Suprapubic skin (tissue), 4 donors: ENCODE results near the gene SLC36A2. TPM values are rescaled to one million over a fixed set of nuclear protein-coding genes. Genes with fewer than 3 reads are reported as not detected.

Source experiments
- DNase-seq, 2 donors: peaks; one replicate each; pipeline ENCODE4 v3.0.0-alpha.2; 2019; ENCODE audit warnings: low spot score in 2 of 2
- H3K27ac ChIP-seq: fragments of 200-600 bp; sonication (generic); one replicate; pipeline ENCODE4 v1.5.1; 2019
- H3K27me3 ChIP-seq: fragments of 200-600 bp; sonication (generic); one replicate; pipeline ENCODE4 v1.5.1; 2019
- H3K36me3 ChIP-seq: fragments of 200-600 bp; sonication (generic); one replicate; pipeline ENCODE4 v1.5.1; 2019
- H3K4me1 ChIP-seq: fragments of 200-600 bp; sonication (generic); one replicate; pipeline ENCODE4 v1.5.1; 2019
- H3K4me3 ChIP-seq: fragments of 200-600 bp; sonication (generic); one replicate; pipeline ENCODE4 v1.5.1; 2019; ENCODE audit warnings: mild to moderate bottlenecking
- H3K9me3 ChIP-seq: fragments of 200-600 bp; sonication (generic); one replicate; pipeline ENCODE4 v1.5.1; 2019
- EP300 ChIP-seq: sonication (generic); formaldehyde crosslinking; IDR thresholded peaks from one replicate; pipeline ENCODE4 v1.6.1; 2017; ENCODE audit warnings: antibody characterized with exemption
- POLR2A ChIP-seq, 2 donors: fragments of 450-650 bp; IDR thresholded peaks; one replicate each; pipeline ENCODE4 v1.6.1; 2017; ENCODE audit warnings: antibody characterized with exemption in 2 of 2, mild to moderate bottlenecking in 2 of 2, moderate library complexity in 2 of 2
- POLR2AphosphoS5 ChIP-seq, 3 donors: sonication (generic); formaldehyde crosslinking; IDR thresholded peaks; one replicate each; pipeline ENCODE4 v1.6.1; 2017; ENCODE audit warnings: antibody characterized with exemption in 3 of 3
- WGBS: methylation state at CpG from one replicate; pipeline ENCODE4 v1.1.5; 2018; 5-methylcytosine and 5-hydroxymethylcytosine counted together
- total RNA-seq, 4 donors: library from RNA; depleted of rRNA; stranded (reverse); fragments of >200 nt; gene quantifications; one replicate each; pipeline ENCODE4 v1.1.0, GENCODE V29; 2016
- TF ChIP-seq, protein P1 (sequence below), 2 donors: fragments of 200-600 bp in 1 of 2; fragments of 450-650 bp in 1 of 2; sonication (generic) in 1 of 2; IDR thresholded peaks; one replicate each; pipeline ENCODE4 v1.5.1; 2016 to 2019; ENCODE audit warnings: antibody characterized with exemption in 2 of 2, mild to moderate bottlenecking in 1 of 2, moderate library complexity in 1 of 2

Gene SLC36A2
- total RNA-seq, 4 donors from 2014 or later: not detected

DNA sequence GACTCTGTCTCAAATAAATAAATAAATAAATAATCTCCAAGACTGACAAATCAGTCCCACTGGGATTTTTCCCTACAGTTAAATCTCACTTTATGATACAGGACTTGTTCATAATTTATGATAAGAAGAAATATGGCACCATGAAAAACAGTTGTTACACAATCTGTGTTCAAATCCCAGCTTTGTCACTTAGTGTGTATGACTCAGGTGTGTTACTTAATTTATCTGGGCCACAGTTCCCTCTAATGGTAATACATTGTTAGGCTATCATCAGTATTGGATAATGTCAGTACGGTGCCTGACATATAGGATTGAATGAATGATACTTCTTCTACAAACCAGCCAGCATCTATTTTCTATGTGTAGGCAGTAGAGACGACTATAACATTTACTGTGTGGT, 66.9 kb downstream of the SLC36A2 start:
- no peaks in the 10 kb centered on the region for H3K36me3 ChIP-seq
- no peak for TF ChIP-seq POLR2AphosphoS5 (IDR thresholded peaks at IDR 0.05)
- no peak for TF ChIP-seq EP300
- no peak for TF ChIP-seq POLR2A (IDR thresholded peaks at IDR 0.05)
- TF ChIP-seq, protein P1, sequence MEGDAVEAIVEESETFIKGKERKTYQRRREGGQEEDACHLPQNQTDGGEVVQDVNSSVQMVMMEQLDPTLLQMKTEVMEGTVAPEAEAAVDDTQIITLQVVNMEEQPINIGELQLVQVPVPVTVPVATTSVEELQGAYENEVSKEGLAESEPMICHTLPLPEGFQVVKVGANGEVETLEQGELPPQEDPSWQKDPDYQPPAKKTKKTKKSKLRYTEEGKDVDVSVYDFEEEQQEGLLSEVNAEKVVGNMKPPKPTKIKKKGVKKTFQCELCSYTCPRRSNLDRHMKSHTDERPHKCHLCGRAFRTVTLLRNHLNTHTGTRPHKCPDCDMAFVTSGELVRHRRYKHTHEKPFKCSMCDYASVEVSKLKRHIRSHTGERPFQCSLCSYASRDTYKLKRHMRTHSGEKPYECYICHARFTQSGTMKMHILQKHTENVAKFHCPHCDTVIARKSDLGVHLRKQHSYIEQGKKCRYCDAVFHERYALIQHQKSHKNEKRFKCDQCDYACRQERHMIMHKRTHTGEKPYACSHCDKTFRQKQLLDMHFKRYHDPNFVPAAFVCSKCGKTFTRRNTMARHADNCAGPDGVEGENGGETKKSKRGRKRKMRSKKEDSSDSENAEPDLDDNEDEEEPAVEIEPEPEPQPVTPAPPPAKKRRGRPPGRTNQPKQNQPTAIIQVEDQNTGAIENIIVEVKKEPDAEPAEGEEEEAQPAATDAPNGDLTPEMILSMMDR (IDR thresholded peaks at IDR 0.05): no peak
- H3K4me3 ChIP-seq: no peak overlapping the region
- H3K27me3 ChIP-seq: no peaks in the 10 kb centered on the region
- no peak overlapping the region for H3K27ac ChIP-seq
- DNase-seq: no peak
- H3K9me3 ChIP-seq: no peaks in the 10 kb centered on the region
- 88% methylated on average over 2 of the region's 2 CpGs for WGBS
- no peaks in the 10 kb centered on the region for H3K4me1 ChIP-seq

DNA sequence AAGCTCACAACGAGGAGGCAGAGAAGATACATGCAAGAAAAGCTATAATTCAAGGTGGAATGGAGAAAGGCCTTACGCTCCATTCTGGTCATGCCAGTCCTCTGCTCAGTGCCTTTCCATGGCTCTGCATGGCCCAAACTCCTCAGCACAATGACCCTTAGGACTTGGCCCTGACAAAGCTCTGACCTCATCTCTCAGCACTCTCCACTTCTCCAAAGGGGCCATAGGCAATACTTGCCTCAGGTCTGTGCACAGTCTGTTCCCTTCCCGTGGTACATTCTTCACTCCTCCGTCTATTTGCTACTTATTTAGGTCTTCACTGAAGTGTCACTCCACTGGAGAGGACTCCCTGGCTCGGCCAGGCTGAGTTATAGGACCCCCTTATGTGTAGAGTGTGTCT, 68.5 kb downstream of the SLC36A2 start:
- Histone ChIP-seq H3K9me3 (no peaks in the 10 kb centered on the region), H3K27ac (no peak overlapping the region), H3K36me3 (no peaks in the 10 kb centered on the region), H3K4me1 (no peaks in the 10 kb centered on the region), H3K27me3 (no peaks in the 10 kb centered on the region), H3K4me3 (no peak overlapping the region)
- DNase-seq: no peak
- no peak for TF ChIP-seq POLR2AphosphoS5 (IDR thresholded peaks at IDR 0.05)
- no peak for TF ChIP-seq EP300
- TF ChIP-seq POLR2A (IDR thresholded peaks at IDR 0.05): no peak
- TF ChIP-seq, protein P1 (IDR thresholded peaks at IDR 0.05): no peak
- WGBS: 88% methylated on average over 5 of the region's 5 CpGs

DNA sequence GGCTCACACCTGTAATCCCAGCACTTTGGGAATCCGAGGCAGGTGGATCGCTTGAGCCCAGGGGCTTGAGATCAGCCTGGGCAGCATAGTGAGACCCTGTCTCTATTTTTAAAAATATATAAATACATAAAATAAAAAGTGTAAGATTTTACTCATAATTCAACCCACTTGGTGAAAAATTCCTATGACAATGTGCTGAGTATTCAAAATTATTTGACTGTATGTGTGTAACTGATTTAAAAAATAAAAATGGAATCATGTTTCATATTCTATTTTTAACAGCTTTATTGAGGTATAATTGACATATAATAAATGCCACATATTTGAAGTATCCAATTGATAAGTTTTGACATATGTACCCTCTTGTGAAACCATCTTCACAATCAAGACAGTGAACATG, 71.6 kb downstream of the SLC36A2 start:
- Histone ChIP-seq H3K9me3 (no peaks in the 10 kb centered on the region), H3K4me1 (no peaks in the 10 kb centered on the region), H3K4me3 (no peak overlapping the region), H3K27me3 (no peaks in the 10 kb centered on the region), H3K36me3 (no peaks in the 10 kb centered on the region), H3K27ac (no peak overlapping the region)
- no peak for DNase-seq
- TF ChIP-seq, protein P1 (IDR thresholded peaks at IDR 0.05): no peak
- TF ChIP-seq POLR2AphosphoS5 (IDR thresholded peaks at IDR 0.05) (no peak), POLR2A (IDR thresholded peaks at IDR 0.05) (no peak), EP300 (no peak)
- 96% methylated on average over 2 of the region's 2 CpGs for WGBS

DNA sequence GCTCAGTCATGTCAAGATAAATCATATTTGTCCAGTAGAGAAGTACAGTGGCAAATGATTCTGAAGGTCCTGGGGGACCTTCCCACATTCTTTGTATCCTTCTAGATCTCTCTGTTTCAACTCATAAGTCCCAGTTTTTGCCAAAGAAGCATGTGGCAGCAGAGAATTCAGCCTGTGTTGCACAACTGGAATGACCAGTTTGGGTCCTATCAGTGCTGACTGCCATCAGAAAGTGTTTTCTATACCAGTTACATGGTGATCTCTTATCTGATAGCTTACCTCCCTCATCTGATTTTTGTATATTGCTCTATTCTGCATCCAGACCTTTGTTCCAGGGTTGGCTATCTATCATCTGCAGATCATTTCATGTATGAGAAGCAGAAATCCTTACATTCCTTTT, 72.7 kb downstream of the SLC36A2 start:
- no peak overlapping the region for H3K4me3 ChIP-seq
- H3K27ac ChIP-seq: no peak overlapping the region
- H3K27me3 ChIP-seq: no peaks in the 10 kb centered on the region
- no peak for TF ChIP-seq EP300
- TF ChIP-seq POLR2A (IDR thresholded peaks at IDR 0.05): no peak
- no peak for TF ChIP-seq POLR2AphosphoS5 (IDR thresholded peaks at IDR 0.05)
- TF ChIP-seq, protein P1 (IDR thresholded peaks at IDR 0.05): no peak
- H3K9me3 ChIP-seq: no peaks in the 10 kb centered on the region
- peaks cover 5% of the 10 kb centered on the region for H3K36me3 ChIP-seq
- DNase-seq: no peak
- no peaks in the 10 kb centered on the region for H3K4me1 ChIP-seq

DNA sequence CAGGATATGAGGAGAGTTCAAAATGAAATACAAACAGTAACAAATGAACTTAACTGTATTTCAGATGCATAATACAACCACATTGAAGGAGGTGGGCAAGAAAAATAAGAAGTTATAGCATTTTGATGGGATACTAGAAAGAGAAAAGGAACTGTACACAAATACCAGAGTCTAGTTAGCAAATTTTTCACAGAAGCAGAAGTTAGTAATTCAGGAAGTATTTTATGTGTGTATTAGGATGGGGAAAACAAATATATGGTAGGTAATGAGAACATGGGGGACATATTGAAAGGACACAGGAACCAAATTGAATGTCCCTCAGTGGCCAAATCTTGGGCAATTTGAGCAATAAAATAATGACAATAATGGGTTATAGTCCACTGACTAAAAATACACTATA, 76.0 kb downstream of the SLC36A2 start:
- peaks cover 38% of the 10 kb centered on the region for H3K36me3 ChIP-seq
- TF ChIP-seq, protein P1 (IDR thresholded peaks at IDR 0.05): no peak
- TF ChIP-seq EP300 (no peak), POLR2A (IDR thresholded peaks at IDR 0.05) (no peak), POLR2AphosphoS5 (IDR thresholded peaks at IDR 0.05) (no peak)
- H3K4me1 ChIP-seq: no peaks in the 10 kb centered on the region
- no peak for DNase-seq
- H3K4me3 ChIP-seq: no peak overlapping the region
- no peak overlapping the region for H3K27ac ChIP-seq
- H3K27me3 ChIP-seq: no peaks in the 10 kb centered on the region
- H3K9me3 ChIP-seq: no peaks in the 10 kb centered on the region
